AG09309 (cell line): Measurements from ENCODE around the gene SLC35F5.

Experiments used
- DNase-seq: peaks from one replicate; pipeline ENCODE4 v3.0.0-alpha.2; 2010; ENCODE audit warnings: low read depth
- H3K4me3 ChIP-seq: 2 replicates; pipeline ENCODE4 v1.5.1; 2011; ENCODE audit warnings: mild to moderate bottlenecking, low read depth, low read length, moderate library complexity; ENCODE audit not compliant: control insufficient read depth
- TF ChIP-seq, protein P1 (sequence below): IDR thresholded peaks from 2 replicates; pipeline ENCODE4 v1.5.1; 2011; ENCODE audit warnings: mild to moderate bottlenecking, low read depth, low read length, inconsistent platforms; ENCODE audit not compliant: insufficient read depth, control insufficient read depth; ENCODE audit errors: missing control alignments

SLC35F5 gene

DNA sequence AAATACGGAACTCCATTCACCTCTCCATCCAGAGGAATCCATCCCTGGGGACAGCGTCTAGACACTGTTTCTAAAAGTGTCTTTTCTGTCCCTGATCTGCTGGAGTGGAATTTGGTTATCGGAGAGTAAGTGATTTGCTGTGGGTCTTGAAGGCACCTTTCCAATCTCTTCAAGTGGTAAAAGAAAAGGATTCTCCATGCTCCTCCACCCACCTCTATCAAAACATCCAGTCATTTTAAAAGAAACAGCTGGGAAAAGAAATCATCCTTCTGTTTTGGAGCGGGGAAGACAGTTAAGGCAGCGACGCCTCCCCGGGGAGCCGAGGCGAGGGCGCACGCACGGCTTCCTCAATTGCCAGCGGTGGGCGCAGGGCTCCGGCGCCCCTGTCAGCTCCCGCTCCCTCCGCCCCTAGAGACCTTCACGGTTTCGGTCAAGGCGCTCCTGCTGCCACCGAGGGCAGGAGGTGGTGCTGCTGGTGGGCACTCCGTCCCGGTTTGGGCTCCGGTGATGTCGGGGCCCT, 547 bp downstream of the SLC35F5 start:
- TF ChIP-seq, protein P1, sequence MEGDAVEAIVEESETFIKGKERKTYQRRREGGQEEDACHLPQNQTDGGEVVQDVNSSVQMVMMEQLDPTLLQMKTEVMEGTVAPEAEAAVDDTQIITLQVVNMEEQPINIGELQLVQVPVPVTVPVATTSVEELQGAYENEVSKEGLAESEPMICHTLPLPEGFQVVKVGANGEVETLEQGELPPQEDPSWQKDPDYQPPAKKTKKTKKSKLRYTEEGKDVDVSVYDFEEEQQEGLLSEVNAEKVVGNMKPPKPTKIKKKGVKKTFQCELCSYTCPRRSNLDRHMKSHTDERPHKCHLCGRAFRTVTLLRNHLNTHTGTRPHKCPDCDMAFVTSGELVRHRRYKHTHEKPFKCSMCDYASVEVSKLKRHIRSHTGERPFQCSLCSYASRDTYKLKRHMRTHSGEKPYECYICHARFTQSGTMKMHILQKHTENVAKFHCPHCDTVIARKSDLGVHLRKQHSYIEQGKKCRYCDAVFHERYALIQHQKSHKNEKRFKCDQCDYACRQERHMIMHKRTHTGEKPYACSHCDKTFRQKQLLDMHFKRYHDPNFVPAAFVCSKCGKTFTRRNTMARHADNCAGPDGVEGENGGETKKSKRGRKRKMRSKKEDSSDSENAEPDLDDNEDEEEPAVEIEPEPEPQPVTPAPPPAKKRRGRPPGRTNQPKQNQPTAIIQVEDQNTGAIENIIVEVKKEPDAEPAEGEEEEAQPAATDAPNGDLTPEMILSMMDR = no peak
- no peak for DNase-seq
- peak overlapping the region; percentile 79 for H3K4me3 ChIP-seq

DNA sequence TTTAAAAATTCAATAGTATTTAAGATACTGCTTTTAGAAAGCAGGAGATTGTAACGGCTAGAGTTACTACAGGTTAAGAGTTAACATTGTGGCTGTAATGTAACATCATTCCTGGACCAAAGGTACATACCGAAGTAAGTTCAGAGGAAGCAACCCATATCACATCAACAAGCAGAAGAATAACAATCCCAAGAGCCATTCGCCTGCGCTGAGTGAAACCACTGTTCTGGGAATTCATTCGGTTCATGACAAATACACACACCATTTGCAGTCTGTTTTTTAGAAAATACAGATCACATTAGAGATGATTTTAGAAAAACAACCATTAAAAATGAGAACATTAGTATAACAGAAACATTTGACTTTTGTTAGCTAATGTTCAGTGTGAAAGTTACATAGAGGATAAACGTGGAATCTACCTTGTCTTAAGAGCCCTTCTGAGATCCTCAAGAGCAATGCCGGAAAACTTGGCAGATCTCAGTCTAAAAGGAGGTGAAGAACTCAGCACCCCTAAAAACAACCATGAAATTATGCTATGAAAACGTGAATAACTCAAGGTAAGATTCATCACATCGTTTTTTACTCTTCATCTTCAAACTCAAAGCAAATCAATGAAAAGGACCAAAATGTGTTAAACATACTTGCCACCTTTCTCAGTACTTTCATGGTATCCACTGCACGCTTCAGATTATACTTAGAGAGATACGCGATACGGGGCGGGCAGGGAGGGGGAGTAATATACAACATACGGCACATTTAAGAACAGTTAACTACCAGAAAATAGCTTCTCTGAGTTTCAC, 1.2 kb downstream of the SLC35F5 start:
- TF ChIP-seq, protein P1 = no peak
- H3K4me3 ChIP-seq = peak overlapping the region; percentile 79
- no peak for DNase-seq

DNA sequence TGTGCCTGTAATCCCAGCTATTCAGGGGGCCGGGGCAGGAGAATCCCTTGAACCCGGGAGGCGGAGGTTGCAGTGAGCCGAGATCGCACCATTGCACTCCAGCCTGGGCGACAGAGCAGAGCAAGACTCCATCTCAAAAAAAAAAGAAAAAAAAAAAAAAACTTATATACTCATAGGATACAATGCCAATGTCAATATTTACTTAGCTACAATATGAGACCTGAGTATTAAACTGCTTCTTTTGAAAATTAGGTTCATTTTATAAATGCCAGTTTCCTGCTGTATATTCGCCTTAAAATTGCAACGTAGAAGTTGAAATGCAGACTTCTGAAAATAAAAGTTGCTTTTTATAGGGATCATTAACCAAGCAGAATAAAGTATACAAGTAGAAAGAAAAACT, 2.3 kb downstream of the SLC35F5 start:
- no peak overlapping the region for H3K4me3 ChIP-seq
- TF ChIP-seq, protein P1 = no peak
- DNase-seq = no peak

DNA sequence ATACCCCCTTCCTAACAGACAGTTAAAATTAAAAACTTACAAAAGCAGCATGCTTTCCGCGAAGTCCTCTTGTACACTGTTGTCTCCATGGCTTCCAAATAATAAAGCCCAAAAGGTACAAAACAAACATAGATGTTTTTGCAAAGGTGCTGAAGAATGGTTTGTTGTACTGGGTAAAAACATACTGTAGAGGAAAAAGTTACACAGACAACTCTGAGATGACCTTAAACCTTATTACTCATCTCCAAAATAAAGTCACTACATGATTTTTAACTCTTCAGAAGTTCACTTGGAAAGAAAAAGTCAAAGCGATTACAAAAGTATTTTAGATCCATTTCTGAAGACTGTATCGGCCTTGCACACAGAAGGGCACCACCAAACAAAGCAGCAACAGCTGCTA, 6.1 kb downstream of the SLC35F5 start:
- H3K4me3 ChIP-seq = no peak overlapping the region
- TF ChIP-seq, protein P1 = no peak
- DNase-seq = no peak

DNA sequence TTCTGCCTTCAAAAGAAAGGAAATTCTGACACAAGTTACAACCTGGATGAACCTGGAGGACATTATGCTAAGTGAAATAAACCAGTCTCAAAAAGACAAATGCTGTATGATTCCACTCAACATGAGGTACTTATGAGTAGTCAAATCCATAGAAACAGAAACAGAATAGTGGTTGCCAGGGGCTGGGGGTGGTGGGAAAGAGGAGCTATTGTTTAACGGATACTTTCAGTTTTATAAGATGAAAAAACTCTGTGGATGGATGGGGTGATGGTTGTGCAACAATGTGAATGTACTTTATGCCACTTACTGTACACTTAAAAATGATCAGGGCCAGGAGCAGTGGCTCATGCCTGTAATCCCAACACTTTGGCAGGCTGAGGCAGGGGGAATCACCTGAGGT, 15.4 kb downstream of the SLC35F5 start:
- TF ChIP-seq, protein P1 = no peak
- DNase-seq = no peak
- no peak overlapping the region for H3K4me3 ChIP-seq

DNA sequence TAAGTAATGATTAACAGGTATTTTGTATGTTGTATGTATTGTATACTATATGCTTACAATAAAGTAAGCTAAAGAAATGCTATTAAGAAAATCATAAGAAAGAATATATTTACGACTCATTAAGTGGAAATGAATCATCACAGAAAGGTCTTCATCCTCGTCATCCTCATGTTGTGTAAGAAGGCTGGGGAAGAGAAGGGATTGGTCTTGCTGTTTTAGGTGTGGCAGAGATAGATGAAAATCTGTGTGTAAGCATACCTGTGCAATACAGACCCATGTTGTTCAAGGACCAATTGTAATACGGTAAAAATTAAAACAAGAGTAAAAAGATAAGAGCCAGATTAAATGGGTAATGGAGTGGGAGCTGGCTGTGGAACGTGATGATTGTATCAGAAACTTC, 16.6 kb downstream of the SLC35F5 start:
- TF ChIP-seq, protein P1 = no peak
- no peak overlapping the region for H3K4me3 ChIP-seq
- DNase-seq = no peak
